Activated T-helper 17 cell treated with anti-CD3 and anti-CD28 coated beads, Interleukin-2, amount 50 U/mL, for 72 hours (primary cell): Measurements from ENCODE around the gene LMOD2. TPM values are rescaled to one million over a fixed set of nuclear protein-coding genes. Genes with fewer than 3 reads are reported as not detected.

ENCODE experiments used
- ATAC-seq: fragments of 150-1000 bp; cut with Tn5 transposase; replicated peaks from 2 replicates; pipeline ENCODE4 v1.10.0; 2021; ENCODE audit warnings: mild to moderate bottlenecking, moderate library complexity
- H3K27ac Mint-ChIP-seq: one replicate; pipeline ENCODE4 v1.8.0; 2022; ENCODE audit warnings: mixed read lengths
- H3K27me3 Mint-ChIP-seq: one replicate; pipeline ENCODE4 v1.8.0; 2022; ENCODE audit warnings: mixed read lengths
- H3K36me3 Mint-ChIP-seq: one replicate; pipeline ENCODE4 v1.8.0; 2022; ENCODE audit warnings: low read depth, mild to moderate bottlenecking, mixed read lengths
- H3K4me1 Mint-ChIP-seq: one replicate; pipeline ENCODE4 v1.8.0; 2022; ENCODE audit warnings: mixed read lengths
- H3K4me3 Mint-ChIP-seq: one replicate; pipeline ENCODE4 v1.8.0; 2022; ENCODE audit warnings: mild to moderate bottlenecking, mixed read lengths
- H3K9me3 Mint-ChIP-seq: one replicate; pipeline ENCODE4 v1.8.0; 2022; ENCODE audit warnings: mixed read lengths
- total RNA-seq, 2 donors: library from RNA; stranded (reverse); gene quantifications; one replicate each; pipeline ENCODE4 v1.2.3, GENCODE V29; 2022

Gene LMOD2, protein sequence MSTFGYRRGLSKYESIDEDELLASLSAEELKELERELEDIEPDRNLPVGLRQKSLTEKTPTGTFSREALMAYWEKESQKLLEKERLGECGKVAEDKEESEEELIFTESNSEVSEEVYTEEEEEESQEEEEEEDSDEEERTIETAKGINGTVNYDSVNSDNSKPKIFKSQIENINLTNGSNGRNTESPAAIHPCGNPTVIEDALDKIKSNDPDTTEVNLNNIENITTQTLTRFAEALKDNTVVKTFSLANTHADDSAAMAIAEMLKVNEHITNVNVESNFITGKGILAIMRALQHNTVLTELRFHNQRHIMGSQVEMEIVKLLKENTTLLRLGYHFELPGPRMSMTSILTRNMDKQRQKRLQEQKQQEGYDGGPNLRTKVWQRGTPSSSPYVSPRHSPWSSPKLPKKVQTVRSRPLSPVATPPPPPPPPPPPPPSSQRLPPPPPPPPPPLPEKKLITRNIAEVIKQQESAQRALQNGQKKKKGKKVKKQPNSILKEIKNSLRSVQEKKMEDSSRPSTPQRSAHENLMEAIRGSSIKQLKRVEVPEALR
- total RNA-seq: not detected

- Mint-ChIP-seq H3K4me1 (no peaks in the 10 kb centered on the region), H3K36me3 (no peaks in the 10 kb centered on the region), H3K27me3 (peaks cover 4% of the 10 kb centered on the region), H3K27ac (no peak within 1 kb of the TSS), H3K4me3 (no peak within 1 kb of the TSS), H3K9me3 (no peaks in the 10 kb centered on the region)
- no peak for ATAC-seq
These were observed at the start of gene LMOD2 for GRCh38 chr7:123655614-123656013. Gene LMOD2 (plus strand): TSS chr7:123655866. CDS start chr7:123655964, 98 bp downstream.

DNA sequence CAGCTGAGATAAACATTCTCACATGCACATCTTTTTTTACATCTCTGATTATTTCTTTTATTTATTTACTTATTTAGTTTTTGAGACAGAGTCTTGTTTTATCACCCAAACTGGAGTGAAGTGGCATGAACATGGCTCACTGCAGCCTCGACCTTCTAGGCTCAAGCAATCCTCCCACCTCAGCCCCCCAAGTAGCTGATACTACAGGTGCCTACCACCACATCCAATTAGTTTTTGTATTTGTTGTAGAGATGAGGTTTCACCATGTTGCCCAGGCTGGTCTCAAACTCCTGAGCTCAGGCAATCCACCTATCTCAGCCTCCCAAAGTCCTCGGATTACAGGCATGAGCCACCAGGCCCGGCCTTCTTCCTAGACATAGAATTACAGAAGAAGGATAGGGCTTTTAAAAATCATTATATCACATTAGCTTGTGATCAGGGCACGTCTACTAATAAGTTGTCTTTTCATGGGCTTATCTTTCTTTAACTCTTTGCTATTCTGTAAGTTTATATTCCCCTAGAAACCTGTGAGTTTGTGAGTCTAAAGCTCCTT lies 48.2 kb upstream of the LMOD2 start:
- no peaks in the 10 kb centered on the region for H3K36me3 Mint-ChIP-seq
- ATAC-seq: no peak
- H3K27me3 Mint-ChIP-seq: peaks cover 13% of the 10 kb centered on the region
- no peaks in the 10 kb centered on the region for H3K9me3 Mint-ChIP-seq
- H3K27ac Mint-ChIP-seq: no peak overlapping the region
- H3K4me1 Mint-ChIP-seq: no peaks in the 10 kb centered on the region
- no peak overlapping the region for H3K4me3 Mint-ChIP-seq

- Mint-ChIP-seq H3K4me1 (no peaks in the 10 kb centered on the region), H3K36me3 (no peaks in the 10 kb centered on the region), H3K27me3 (peaks cover 16% of the 10 kb centered on the region), H3K9me3 (no peaks in the 10 kb centered on the region), H3K27ac (no peak overlapping the region), H3K4me3 (no peak overlapping the region)
- ATAC-seq: no peak
These were observed 46.4 kb upstream of the LMOD2 start for GRCh38 chr7:123608991-123609882.

GRCh38 chr7:123609883-123610239 lies 45.8 kb upstream of the LMOD2 start:
- Mint-ChIP-seq H3K27ac (no peak overlapping the region), H3K36me3 (no peaks in the 10 kb centered on the region), H3K27me3 (peaks cover 18% of the 10 kb centered on the region), H3K4me1 (no peaks in the 10 kb centered on the region), H3K4me3 (no peak overlapping the region), H3K9me3 (no peaks in the 10 kb centered on the region)
- no peak for ATAC-seq

GRCh38 chr7:123612024-123612423 lies 43.6 kb upstream of the LMOD2 start:
- Mint-ChIP-seq H3K36me3 (no peaks in the 10 kb centered on the region), H3K27me3 (peaks cover 19% of the 10 kb centered on the region), H3K27ac (no peak overlapping the region), H3K4me3 (no peak overlapping the region), H3K9me3 (no peaks in the 10 kb centered on the region), H3K4me1 (no peaks in the 10 kb centered on the region)
- no peak for ATAC-seq

DNA sequence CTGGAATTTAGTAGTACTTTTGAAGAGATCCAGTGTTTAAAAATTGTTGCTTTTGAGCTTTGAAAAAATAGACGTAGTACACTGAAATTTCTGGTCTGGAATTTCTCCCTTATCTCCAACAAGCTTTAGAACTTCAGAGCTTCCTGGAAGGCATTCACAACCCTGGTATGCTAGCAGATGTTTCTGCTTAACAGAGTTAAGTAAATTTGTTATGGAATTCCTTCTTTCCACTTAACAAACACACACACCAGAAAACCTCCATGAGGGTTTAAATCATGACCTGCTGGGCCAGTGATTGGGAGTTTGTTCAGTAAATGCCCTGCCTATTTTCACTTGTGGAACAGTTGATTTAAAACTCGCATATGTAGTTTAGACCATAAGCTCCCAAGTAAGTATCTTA lies 40.3 kb upstream of the LMOD2 start:
- Mint-ChIP-seq H3K4me1 (no peaks in the 10 kb centered on the region), H3K4me3 (no peak overlapping the region), H3K9me3 (no peaks in the 10 kb centered on the region), H3K27ac (no peak overlapping the region), H3K27me3 (peaks cover 25% of the 10 kb centered on the region), H3K36me3 (no peaks in the 10 kb centered on the region)
- ATAC-seq: no peak

DNA sequence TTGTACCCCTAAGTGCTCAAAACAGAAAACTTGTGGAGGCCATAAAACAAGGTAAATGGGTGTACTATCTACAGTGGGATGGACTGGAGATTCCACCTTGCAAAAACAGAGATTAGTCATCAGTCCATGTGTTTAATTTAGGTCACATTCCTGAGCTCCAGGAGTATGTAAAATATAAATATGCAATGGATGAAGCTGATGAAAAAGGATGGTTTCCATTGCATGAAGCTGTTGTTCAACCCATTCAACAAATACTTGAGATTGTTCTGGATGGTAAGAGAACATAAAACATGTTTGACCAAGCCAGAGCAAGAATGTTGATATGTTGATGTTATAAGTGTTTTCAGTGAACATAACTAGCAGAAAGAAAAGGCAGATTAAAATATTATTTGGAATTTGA lies 39.4 kb upstream of the LMOD2 start:
- no peaks in the 10 kb centered on the region for H3K36me3 Mint-ChIP-seq
- ATAC-seq: no peak
- H3K27me3 Mint-ChIP-seq: peaks cover 25% of the 10 kb centered on the region
- no peak overlapping the region for H3K4me3 Mint-ChIP-seq
- no peak overlapping the region for H3K27ac Mint-ChIP-seq
- H3K9me3 Mint-ChIP-seq: no peaks in the 10 kb centered on the region
- H3K4me1 Mint-ChIP-seq: no peaks in the 10 kb centered on the region

GRCh38 chr7:123621707-123622106 lies 34.0 kb upstream of the LMOD2 start:
- H3K4me3 Mint-ChIP-seq: no peak overlapping the region
- H3K9me3 Mint-ChIP-seq: no peaks in the 10 kb centered on the region
- H3K27ac Mint-ChIP-seq: no peak overlapping the region
- H3K36me3 Mint-ChIP-seq: no peaks in the 10 kb centered on the region
- peaks cover 10% of the 10 kb centered on the region for H3K27me3 Mint-ChIP-seq
- ATAC-seq: no peak
- H3K4me1 Mint-ChIP-seq: no peaks in the 10 kb centered on the region

- Mint-ChIP-seq H3K4me1 (no peaks in the 10 kb centered on the region), H3K9me3 (no peaks in the 10 kb centered on the region), H3K27me3 (peaks cover 8% of the 10 kb centered on the region), H3K36me3 (no peaks in the 10 kb centered on the region), H3K4me3 (no peak overlapping the region), H3K27ac (no peak overlapping the region)
- ATAC-seq: no peak
These were observed 32.8 kb upstream of the LMOD2 start for GRCh38 chr7:123622660-123623386.

GRCh38 chr7:123624527-123625183 lies 31.0 kb upstream of the LMOD2 start:
- no peaks in the 10 kb centered on the region for H3K36me3 Mint-ChIP-seq
- no peaks in the 10 kb centered on the region for H3K4me1 Mint-ChIP-seq
- no peak overlapping the region for H3K27ac Mint-ChIP-seq
- peaks cover 7% of the 10 kb centered on the region for H3K27me3 Mint-ChIP-seq
- H3K4me3 Mint-ChIP-seq: no peak overlapping the region
- no peaks in the 10 kb centered on the region for H3K9me3 Mint-ChIP-seq
- peak; percentile 67 for ATAC-seq

DNA sequence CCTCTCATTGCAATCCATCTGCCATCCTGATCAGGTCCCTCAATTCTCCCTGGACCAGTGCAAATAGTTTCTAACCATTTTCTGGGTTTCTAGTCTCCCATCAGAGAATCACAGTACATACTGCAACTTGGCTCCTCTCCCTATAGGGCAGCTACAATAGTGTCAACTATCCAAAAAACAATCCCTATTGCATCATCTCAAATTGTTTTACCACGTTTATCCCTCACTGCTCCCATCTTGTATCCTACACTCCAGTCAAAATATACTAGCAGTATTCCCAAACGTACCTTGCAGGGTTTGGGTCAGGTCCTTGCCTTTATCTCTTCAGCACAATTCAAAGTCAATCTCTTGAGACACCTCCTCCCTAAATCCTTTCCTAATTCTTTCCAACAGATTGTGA lies 30.4 kb upstream of the LMOD2 start:
- H3K36me3 Mint-ChIP-seq: no peaks in the 10 kb centered on the region
- no peaks in the 10 kb centered on the region for H3K9me3 Mint-ChIP-seq
- H3K27ac Mint-ChIP-seq: no peak overlapping the region
- no peak overlapping the region for H3K4me3 Mint-ChIP-seq
- no peaks in the 10 kb centered on the region for H3K4me1 Mint-ChIP-seq
- peaks cover 7% of the 10 kb centered on the region for H3K27me3 Mint-ChIP-seq
- ATAC-seq: no peak

GRCh38 chr7:123627851-123628250 lies 27.8 kb upstream of the LMOD2 start:
- no peak overlapping the region for H3K27ac Mint-ChIP-seq
- H3K36me3 Mint-ChIP-seq: no peaks in the 10 kb centered on the region
- ATAC-seq: no peak

GRCh38 chr7:123628829-123629228 lies 26.8 kb upstream of the LMOD2 start:
- H3K4me1 Mint-ChIP-seq: no peaks in the 10 kb centered on the region
- peaks cover 7% of the 10 kb centered on the region for H3K27me3 Mint-ChIP-seq
- H3K9me3 Mint-ChIP-seq: no peaks in the 10 kb centered on the region
- ATAC-seq: no peak
- no peaks in the 10 kb centered on the region for H3K36me3 Mint-ChIP-seq
- H3K27ac Mint-ChIP-seq: no peak overlapping the region
- no peak overlapping the region for H3K4me3 Mint-ChIP-seq

More at GRCh38 chr7:123627851-123628250, 27.8 kb upstream of the LMOD2 start:
- Mint-ChIP-seq H3K4me3 (no peak overlapping the region), H3K27me3 (peaks cover 7% of the 10 kb centered on the region), H3K9me3 (no peaks in the 10 kb centered on the region), H3K4me1 (no peaks in the 10 kb centered on the region)

- no peaks in the 10 kb centered on the region for H3K9me3 Mint-ChIP-seq
- no peak overlapping the region for H3K27ac Mint-ChIP-seq
- H3K4me1 Mint-ChIP-seq: no peaks in the 10 kb centered on the region
- peaks cover 7% of the 10 kb centered on the region for H3K27me3 Mint-ChIP-seq
- no peak for ATAC-seq
- H3K4me3 Mint-ChIP-seq: no peak overlapping the region
- H3K36me3 Mint-ChIP-seq: no peaks in the 10 kb centered on the region
These were observed 26.4 kb upstream of the LMOD2 start for GRCh38 chr7:123629281-123629680.
